ENCODE results near the gene PRADC1. TPM values are rescaled to one million over a fixed set of nuclear protein-coding genes. Genes with fewer than 3 reads are reported as not detected.
A peak's percentile ranks its signal among the peaks of the same experiment; 100 is the strongest.

The PRADC1 gene
- total and polyA plus RNA-seq, 2 experiments from 2014 or later = 40.7 to 47.8 TPM

- peaks cover 77% of the 10 kb centered on the region for H3K36me3 ChIP-seq (ENCODE audit: low read depth)
- no peak for TF ChIP-seq EZH2phosphoT487 (IDR thresholded peaks at IDR 0.05; ENCODE audit: insufficient read depth, low read depth)
- no peak for TF ChIP-seq EZH2 (IDR thresholded peaks at IDR 0.05; ENCODE audit: insufficient read depth, poor library complexity, severe bottlenecking)
- H3K4me2 ChIP-seq (ENCODE audit: unreplicated experiment) = no peak overlapping the region
- H3K4me1 ChIP-seq (ENCODE audit: insufficient read depth) = peaks cover 18% of the 10 kb centered on the region
- peaks cover 74% of the 10 kb centered on the region for H3K79me2 ChIP-seq (ENCODE audit: insufficient read depth)
- H2AFZ ChIP-seq = no peak overlapping the region
- H3K9ac ChIP-seq = no peak overlapping the region
- H3K9me3 ChIP-seq (ENCODE audit: low read depth) = no peaks in the 10 kb centered on the region
- no peak overlapping the region for H3K27ac ChIP-seq
- H3K27me3 ChIP-seq (replicated peaks; ENCODE audit: insufficient read depth) = no peaks in the 10 kb centered on the region
- H3K4me3 ChIP-seq = no peak overlapping the region
- H3K9me2 ChIP-seq (ENCODE audit: insufficient read depth) = no peaks in the 10 kb centered on the region
- no peak for DNase-seq
- H4K20me1 ChIP-seq (ENCODE audit: insufficient read depth) = peaks cover 7% of the 10 kb centered on the region
- in situ Hi-C loops (cut with MboI) = no loop called here
- 96 to 100% methylated on average over 3 of the region's 3 CpGs for WGBS, 2 experiments (ENCODE audit: low coverage in 1 of 2, low lambda C conversion rate in 2 of 2, missing lambda C conversion rate in 2 of 2)
- peaks cover 20% of the 10 kb centered on the region; the same call in 1 of the 2 replicates for H3F3A ChIP-seq (ENCODE audit: insufficient read depth)
Observed at GRCh38 chr2:73244580-73244979, 11.5 kb upstream of the PRADC1 start.

DNA sequence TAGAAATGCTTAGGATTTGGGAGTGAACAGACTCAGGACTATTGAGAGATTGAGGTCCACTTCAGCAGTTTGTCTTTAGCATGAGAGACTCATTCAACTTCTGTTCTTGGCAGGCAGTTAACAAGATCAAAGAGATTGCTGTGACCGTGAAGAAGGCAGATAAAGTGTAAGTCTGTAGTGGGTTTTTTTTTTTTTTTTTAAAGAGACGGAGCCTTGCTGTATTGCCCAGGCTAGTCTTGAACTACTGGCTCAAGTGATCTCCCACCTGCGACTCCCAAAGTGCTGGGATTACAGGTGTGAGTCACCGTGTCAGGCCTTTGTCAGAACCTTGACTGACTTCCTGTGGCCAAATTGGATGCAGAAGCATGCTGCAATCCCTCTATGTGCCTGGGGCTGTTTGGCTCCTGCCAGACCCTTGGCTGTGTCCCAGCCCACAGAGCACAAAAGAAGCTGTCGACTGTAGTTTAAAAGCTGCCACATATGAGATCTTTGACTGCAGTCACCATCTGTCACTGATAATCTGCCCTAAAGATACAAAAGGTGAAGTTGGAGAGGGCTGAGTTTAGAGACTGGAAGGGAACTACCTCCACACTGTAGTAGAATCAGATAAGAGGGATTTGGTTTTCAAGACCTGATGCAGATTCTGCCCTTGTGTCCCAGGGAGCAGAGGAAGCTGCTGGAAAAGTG lies 11.0 kb upstream of the PRADC1 start:
- Histone ChIP-seq H3K79me2 (ENCODE audit: insufficient read depth) (peaks cover 79% of the 10 kb centered on the region), H3F3A (ENCODE audit: insufficient read depth) (peaks cover 25% of the 10 kb centered on the region; the same call in 1 of the 2 replicates), H3K9ac (no peak overlapping the region), H3K9me3 (ENCODE audit: low read depth) (no peaks in the 10 kb centered on the region), H2AFZ (no peak overlapping the region), H3K4me3 (no peak overlapping the region), H3K27me3 (replicated peaks; ENCODE audit: insufficient read depth) (no peaks in the 10 kb centered on the region), H3K4me2 (ENCODE audit: unreplicated experiment) (no peak overlapping the region), H3K27ac (peak overlapping the region; percentile 3; the same call in 1 of the 2 replicates), H3K4me1 (ENCODE audit: insufficient read depth) (peaks cover 24% of the 10 kb centered on the region), H3K36me3 (ENCODE audit: low read depth) (peaks cover 71% of the 10 kb centered on the region), H3K9me2 (ENCODE audit: insufficient read depth) (no peaks in the 10 kb centered on the region), H4K20me1 (ENCODE audit: insufficient read depth) (peaks cover 12% of the 10 kb centered on the region)
- TF ChIP-seq EZH2 (IDR thresholded peaks at IDR 0.05; ENCODE audit: insufficient read depth, poor library complexity, severe bottlenecking) (no peak), EZH2phosphoT487 (IDR thresholded peaks at IDR 0.05; ENCODE audit: insufficient read depth, low read depth) (no peak)
- in situ Hi-C loops (cut with MboI) = no loop called here
- peak; percentile 70 for DNase-seq
- WGBS, 2 experiments (ENCODE audit: low coverage in 1 of 2, low lambda C conversion rate in 2 of 2, missing lambda C conversion rate in 2 of 2) = 32% methylated on average over 5 of the region's 5 CpGs

DNA sequence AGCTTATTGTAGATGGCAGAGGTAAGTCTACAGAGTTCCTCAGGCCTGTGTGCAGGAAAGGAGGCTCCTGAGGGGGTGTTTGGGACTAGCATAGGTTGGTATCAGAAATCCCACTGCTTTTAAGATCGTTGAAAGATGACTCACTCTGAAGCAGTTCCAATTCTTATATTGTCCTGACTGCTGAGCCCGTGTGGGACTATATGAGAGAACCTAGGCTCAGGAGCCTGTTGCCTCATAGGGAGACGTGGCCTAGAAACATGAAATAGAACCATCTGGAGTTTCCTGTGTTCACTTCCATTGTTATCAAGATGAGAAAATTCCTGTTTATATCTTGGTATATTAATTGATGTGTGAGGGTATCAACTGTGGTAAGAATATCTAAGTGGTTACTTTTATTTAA lies 6.7 kb upstream of the PRADC1 start:
- Histone ChIP-seq H3K4me1 (ENCODE audit: insufficient read depth) (peaks cover 32% of the 10 kb centered on the region), H3K27ac (peak overlapping the region; percentile 75), H3K36me3 (ENCODE audit: low read depth) (peaks cover 29% of the 10 kb centered on the region), H3K4me2 (ENCODE audit: unreplicated experiment) (peak overlapping the region; percentile 18), H3K4me3 (no peak overlapping the region), H3K79me2 (ENCODE audit: insufficient read depth) (peaks cover 98% of the 10 kb centered on the region), H3K9ac (peak overlapping the region; percentile 43), H3K9me3 (ENCODE audit: low read depth) (no peaks in the 10 kb centered on the region), H3F3A (ENCODE audit: insufficient read depth) (peaks cover 42% of the 10 kb centered on the region), H4K20me1 (ENCODE audit: insufficient read depth) (peaks cover 21% of the 10 kb centered on the region; the same call in 1 of the 2 replicates), H2AFZ (no peak overlapping the region), H3K27me3 (replicated peaks; ENCODE audit: insufficient read depth) (no peaks in the 10 kb centered on the region), H3K9me2 (ENCODE audit: insufficient read depth) (no peaks in the 10 kb centered on the region)
- DNase-seq = peak; percentile 78
- in situ Hi-C loops (cut with MboI) = no loop called here
- 6 to 14% methylated on average over 3 of the region's 3 CpGs for WGBS, 2 experiments (ENCODE audit: low coverage in 1 of 2, low lambda C conversion rate in 2 of 2, missing lambda C conversion rate in 2 of 2)
- no peak for TF ChIP-seq EZH2phosphoT487 (IDR thresholded peaks at IDR 0.05; ENCODE audit: insufficient read depth, low read depth)
- TF ChIP-seq EZH2 (IDR thresholded peaks at IDR 0.05; ENCODE audit: insufficient read depth, poor library complexity, severe bottlenecking) = no peak

DNA sequence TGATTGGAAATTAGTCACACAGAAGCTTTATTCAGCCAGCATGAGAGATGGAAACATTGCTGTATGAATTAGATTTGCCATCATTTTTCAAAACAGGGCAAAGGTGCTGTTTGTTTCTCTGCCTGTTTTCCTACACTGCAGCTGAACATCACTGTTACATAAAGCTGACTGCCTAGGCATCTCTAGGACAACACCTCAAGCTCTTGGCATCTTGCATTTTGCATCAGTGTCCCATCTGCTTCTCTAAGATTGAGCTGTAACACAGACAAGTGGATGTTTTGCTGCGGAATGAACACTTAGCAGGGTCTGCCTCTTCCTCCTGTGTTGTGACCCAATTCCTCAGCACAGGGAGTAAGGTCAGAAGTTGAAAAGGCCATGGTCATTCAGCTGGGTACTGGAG lies 5.9 kb upstream of the PRADC1 start:
- H3K9me3 ChIP-seq (ENCODE audit: low read depth) = no peaks in the 10 kb centered on the region
- H3F3A ChIP-seq (ENCODE audit: insufficient read depth) = peaks cover 35% of the 10 kb centered on the region
- H3K36me3 ChIP-seq (ENCODE audit: low read depth) = peaks cover 24% of the 10 kb centered on the region; the same call in 1 of the 2 replicates
- H3K9ac ChIP-seq = no peak overlapping the region
- DNase-seq = no peak
- no peak overlapping the region for H3K4me2 ChIP-seq (ENCODE audit: unreplicated experiment)
- H2AFZ ChIP-seq = no peak overlapping the region
- H3K79me2 ChIP-seq (ENCODE audit: insufficient read depth) = peaks cover 98% of the 10 kb centered on the region
- H3K27ac ChIP-seq = peak overlapping the region; percentile 75; the same call in 1 of the 2 replicates
- WGBS, 2 experiments (ENCODE audit: low coverage in 1 of 2, low lambda C conversion rate in 2 of 2, missing lambda C conversion rate in 2 of 2) = 91 to 100% methylated on average over 1 of the region's 1 CpG
- no peak overlapping the region for H3K4me3 ChIP-seq
- H4K20me1 ChIP-seq (ENCODE audit: insufficient read depth) = peaks cover 21% of the 10 kb centered on the region; the same call in 1 of the 2 replicates
- no peaks in the 10 kb centered on the region for H3K27me3 ChIP-seq (replicated peaks; ENCODE audit: insufficient read depth)
- in situ Hi-C loops (cut with MboI) = no loop called here
- H3K4me1 ChIP-seq (ENCODE audit: insufficient read depth) = peaks cover 26% of the 10 kb centered on the region
- TF ChIP-seq EZH2 (IDR thresholded peaks at IDR 0.05; ENCODE audit: insufficient read depth, poor library complexity, severe bottlenecking) (no peak), EZH2phosphoT487 (IDR thresholded peaks at IDR 0.05; ENCODE audit: insufficient read depth, low read depth) (no peak)
- H3K9me2 ChIP-seq (ENCODE audit: insufficient read depth) = no peaks in the 10 kb centered on the region

Data from GM23248 (cell line).